SK-N-SH (cell line): ENCODE results near the gene OSBPL2. TPM values are rescaled to one million over a fixed set of nuclear protein-coding genes. Genes with fewer than 3 reads are reported as not detected.

Experiments used
- CTCF ChIA-PET: fragments of 300-600, 350-600 bp; formaldehyde crosslinking; extraction: SDS; loops from one replicate; lab custom pipeline; 2021; lab: Yijun Ruan, JAX
- POLR2A ChIA-PET: fragments of 350-600 bp; sonication (Branson Sonifier 250); formaldehyde crosslinking; extraction: SDS; loops from one replicate; lab custom pipeline; 2020; ENCODE audit warnings: antibody characterized with exemption, inconsistent platforms; lab: Yijun Ruan, JAX
- DNase-seq: peaks from one replicate; pipeline ENCODE4 v3.0.0; 2012
- H2AFZ ChIP-seq: fragments of 200-600 bp; sonication (generic); 2 replicates; pipeline ENCODE4 v1.8.1; 2016; ENCODE audit warnings: antibody characterized with exemption, mild to moderate bottlenecking, low read depth
- H3F3A ChIP-seq: fragments of 200-600 bp; sonication (generic); replicated peaks from 2 replicates; pipeline ENCODE3; 2016; ENCODE audit warnings: antibody characterized with exemption, mild to moderate bottlenecking; ENCODE audit not compliant: insufficient read depth
- H3K27ac ChIP-seq, 2 experiments: fragments of 200-500 bp in 1 of 2; fragments of 200-600 bp in 1 of 2; sonication (Bioruptor generic) in 1 of 2; sonication (generic), shearing (Covaris generic) in 1 of 2; 2 replicates each; pipeline versions ENCODE4 v1.5.1 to v1.6.1; 2014 to 2016; ENCODE audit warnings: low read depth in 2 of 2, inconsistent platforms in 1 of 2, low read length in 1 of 2, mild to moderate bottlenecking in 1 of 2, mixed read lengths in 1 of 2
- H3K27me3 ChIP-seq: fragments of 200-600 bp; sonication (generic), shearing (Covaris generic); 2 replicates; pipeline ENCODE4 v1.6.1; 2016; ENCODE audit warnings: mixed run types; ENCODE audit not compliant: insufficient read depth
- H3K36me3 ChIP-seq, 2 experiments: fragments of 200-500 bp in 1 of 2; fragments of 200-600 bp in 1 of 2; sonication (Bioruptor generic) in 1 of 2; sonication (generic) in 1 of 2; replicated peaks in 1 of 2; 2 replicates each; pipeline versions ENCODE3 to v1.5.1; 2014 to 2016; ENCODE audit warnings: low read length in 1 of 2, mild to moderate bottlenecking in 1 of 2; ENCODE audit not compliant: insufficient read depth in 2 of 2, control insufficient read depth in 1 of 2
- H3K4me1 ChIP-seq, 2 experiments: fragments of 200-500 bp in 1 of 2; fragments of 200-600 bp in 1 of 2; sonication (Bioruptor generic) in 1 of 2; sonication (generic), shearing (Covaris generic) in 1 of 2; 2 replicates each; pipeline versions ENCODE4 v1.5.1 to v1.6.1; 2014 to 2016; ENCODE audit warnings: low read depth in 1 of 2, low read length in 1 of 2, mixed run types in 1 of 2; ENCODE audit not compliant: insufficient read depth in 2 of 2, control insufficient read depth in 1 of 2
- H3K4me2 ChIP-seq: fragments of 200-600 bp; sonication (generic), shearing (Covaris generic); 2 replicates; pipeline ENCODE4 v1.6.1; 2017; ENCODE audit warnings: mixed run types
- H3K4me3 ChIP-seq, 2 experiments: fragments of 200-500 bp in 1 of 2; fragments of 200-600 bp in 1 of 2; sonication (Bioruptor generic) in 1 of 2; sonication (generic), shearing (Covaris generic) in 1 of 2; 2 replicates each; pipeline versions ENCODE4 v1.5.1 to v1.8.1; 2014 to 2016; ENCODE audit warnings: low read depth in 2 of 2, inconsistent platforms in 1 of 2, low read length in 1 of 2, mild to moderate bottlenecking in 1 of 2, mixed read lengths in 1 of 2, moderate library complexity in 1 of 2
- H3K79me2 ChIP-seq: fragments of 200-600 bp; sonication (generic); 2 replicates; pipeline ENCODE4 v1.8.1; 2017; ENCODE audit warnings: mild to moderate bottlenecking; ENCODE audit not compliant: insufficient read depth
- H3K9ac ChIP-seq: fragments of 200-600 bp; sonication (generic); 2 replicates; pipeline ENCODE4 v1.6.1; 2017; ENCODE audit warnings: mixed run types
- H3K9me2 ChIP-seq: fragments of 200-600 bp; sonication (generic); 2 replicates; pipeline ENCODE4 v1.6.1; 2017; ENCODE audit warnings: mixed run types
- H3K9me3 ChIP-seq: fragments of 200-600 bp; sonication (generic); 2 replicates; pipeline ENCODE4 v1.6.1; 2017; ENCODE audit warnings: mixed run types, mild to moderate bottlenecking, moderate library complexity
- H4K20me1 ChIP-seq: fragments of 200-600 bp; sonication (generic); 2 replicates; pipeline ENCODE4 v1.6.1; 2017; ENCODE audit warnings: mild to moderate bottlenecking, mixed run types; ENCODE audit not compliant: insufficient read depth
- ELF1 ChIP-seq: IDR thresholded peaks from 2 replicates; pipeline ENCODE4 v1.4.0; 2012
- FOSL2 ChIP-seq: IDR thresholded peaks from 2 replicates; pipeline ENCODE4 v1.4.0; 2012; ENCODE audit warnings: low read depth, mild to moderate bottlenecking, moderate library complexity, borderline replicate concordance
- FOXJ3 ChIP-seq: sonication (generic); formaldehyde crosslinking; IDR thresholded peaks from 2 replicates; pipeline ENCODE4 v1.5.1; 2020; ENCODE audit warnings: mild to moderate bottlenecking, missing genetic modification reagents
- FOXM1 ChIP-seq: IDR thresholded peaks from 2 replicates; pipeline ENCODE4 v1.4.0; 2012; ENCODE audit warnings: low read depth, mild to moderate bottlenecking
- GABPA ChIP-seq: IDR thresholded peaks from 2 replicates; pipeline ENCODE4 v1.4.0; 2012; ENCODE audit warnings: low read depth, mild to moderate bottlenecking
- GATA2 ChIP-seq: sonication (generic); formaldehyde crosslinking; IDR thresholded peaks from 2 replicates; pipeline ENCODE4 v1.5.0; 2020; ENCODE audit warnings: mild to moderate bottlenecking, missing genetic modification reagents
- JUND ChIP-seq: IDR thresholded peaks from 2 replicates; pipeline ENCODE4 v1.4.0; 2012
- POLR2AphosphoS5 ChIP-seq: IDR thresholded peaks from 2 replicates; pipeline ENCODE4 v1.6.1; 2012; ENCODE audit warnings: low read depth, low read length
- RAD21 ChIP-seq: IDR thresholded peaks from 2 replicates; pipeline ENCODE4 v1.6.1; 2012; ENCODE audit warnings: mild to moderate bottlenecking, low read length
- RFX5 ChIP-seq: IDR thresholded peaks from 2 replicates; pipeline ENCODE4 v1.6.1; 2012; ENCODE audit warnings: mild to moderate bottlenecking, improper control_type of control experiment, low read length
- RXRA ChIP-seq: IDR thresholded peaks from 2 replicates; pipeline ENCODE4 v1.4.0; 2012; ENCODE audit warnings: low read depth, mild to moderate bottlenecking, borderline replicate concordance
- SMC3 ChIP-seq: IDR thresholded peaks from 2 replicates; pipeline ENCODE4 v1.6.1; 2012; ENCODE audit warnings: low read depth, low read length, improper control_type of control experiment
- TAF1 ChIP-seq: IDR thresholded peaks from 2 replicates; pipeline ENCODE4 v1.6.1; 2012; ENCODE audit warnings: low read depth, mild to moderate bottlenecking, low read length, moderate library complexity, borderline replicate concordance
- TEAD4 ChIP-seq: IDR thresholded peaks from 2 replicates; pipeline ENCODE4 v1.4.0; 2012; ENCODE audit warnings: mild to moderate bottlenecking, borderline replicate concordance; ENCODE audit not compliant: insufficient read depth
- YY1 ChIP-seq: IDR thresholded peaks from 2 replicates; pipeline ENCODE4 v1.4.0; 2012; ENCODE audit warnings: low read depth, mild to moderate bottlenecking
- WGBS: methylation state at CpG from one replicate; pipeline ENCODE4 v1.1.6; 2017; ENCODE audit warnings: low lambda C conversion rate; 5-methylcytosine and 5-hydroxymethylcytosine counted together
- polyA plus RNA-seq, 3 experiments: library from polyadenylated mRNA; depleted of rRNA; stranded (reverse); fragments of >200 nt; gene quantifications; 2 replicates each; pipeline ENCODE4 v1.2.3, GENCODE V29; 2012
- TF ChIP-seq, protein P1 (sequence below): IDR thresholded peaks from 2 replicates; pipeline ENCODE4 v1.4.0; 2012; ENCODE audit warnings: low read depth
- TF ChIP-seq, protein P2 (sequence below): IDR thresholded peaks from 2 replicates; pipeline ENCODE4; 2012
- TF ChIP-seq, protein P3 (sequence below): IDR thresholded peaks from 2 replicates; pipeline ENCODE4 v1.4.0; 2012; ENCODE audit warnings: low read depth, borderline replicate concordance
- TF ChIP-seq, protein P4 (sequence below): IDR thresholded peaks from 2 replicates; pipeline ENCODE4 v1.4.0; 2012; ENCODE audit warnings: low read depth, borderline replicate concordance
- TF ChIP-seq, protein P5 (sequence below): fragments of 200-600 bp; sonication (generic); IDR thresholded peaks from 2 replicates; pipeline ENCODE4 v1.6.1; 2017; ENCODE audit warnings: antibody characterized with exemption, mild to moderate bottlenecking, moderate library complexity

Gene OSBPL2
- polyA plus RNA-seq, 1 of the 3 experiments (the other 2 are of a cell fraction) = 17.7 TPM

DNA sequence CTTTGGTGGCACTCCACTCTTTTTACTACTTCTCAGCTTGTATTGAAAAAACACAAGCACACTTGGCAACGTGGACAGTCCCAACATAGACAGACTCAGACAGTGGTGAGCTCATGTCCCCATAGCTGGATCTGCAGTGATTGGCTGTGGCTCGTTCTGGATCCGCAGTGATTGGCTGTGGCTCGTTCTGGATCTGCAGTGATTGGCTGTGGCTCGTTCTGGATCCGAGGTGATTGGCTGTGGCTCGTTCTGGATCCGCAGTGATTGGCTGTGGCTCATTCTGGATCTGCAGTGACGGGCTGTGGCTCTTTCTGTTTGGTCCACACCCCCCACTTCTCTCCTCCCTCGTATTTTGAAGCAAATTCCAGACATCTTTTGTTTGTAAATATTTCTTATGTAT is 28.0 kb downstream of the OSBPL2 start (continued):
- TF ChIP-seq, protein P1, sequence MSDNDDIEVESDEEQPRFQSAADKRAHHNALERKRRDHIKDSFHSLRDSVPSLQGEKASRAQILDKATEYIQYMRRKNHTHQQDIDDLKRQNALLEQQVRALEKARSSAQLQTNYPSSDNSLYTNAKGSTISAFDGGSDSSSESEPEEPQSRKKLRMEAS = no peak
- TF ChIP-seq, protein P2, sequence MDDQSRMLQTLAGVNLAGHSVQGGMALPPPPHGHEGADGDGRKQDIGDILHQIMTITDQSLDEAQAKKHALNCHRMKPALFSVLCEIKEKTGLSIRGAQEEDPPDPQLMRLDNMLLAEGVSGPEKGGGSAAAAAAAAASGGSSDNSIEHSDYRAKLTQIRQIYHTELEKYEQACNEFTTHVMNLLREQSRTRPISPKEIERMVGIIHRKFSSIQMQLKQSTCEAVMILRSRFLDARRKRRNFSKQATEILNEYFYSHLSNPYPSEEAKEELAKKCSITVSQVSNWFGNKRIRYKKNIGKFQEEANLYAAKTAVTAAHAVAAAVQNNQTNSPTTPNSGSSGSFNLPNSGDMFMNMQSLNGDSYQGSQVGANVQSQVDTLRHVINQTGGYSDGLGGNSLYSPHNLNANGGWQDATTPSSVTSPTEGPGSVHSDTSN = no peak
- TF ChIP-seq TAF1 = no peak
- no peak for TF ChIP-seq RFX5
- no peak for TF ChIP-seq FOXM1
- no peak for TF ChIP-seq JUND
- TF ChIP-seq, protein P3, sequence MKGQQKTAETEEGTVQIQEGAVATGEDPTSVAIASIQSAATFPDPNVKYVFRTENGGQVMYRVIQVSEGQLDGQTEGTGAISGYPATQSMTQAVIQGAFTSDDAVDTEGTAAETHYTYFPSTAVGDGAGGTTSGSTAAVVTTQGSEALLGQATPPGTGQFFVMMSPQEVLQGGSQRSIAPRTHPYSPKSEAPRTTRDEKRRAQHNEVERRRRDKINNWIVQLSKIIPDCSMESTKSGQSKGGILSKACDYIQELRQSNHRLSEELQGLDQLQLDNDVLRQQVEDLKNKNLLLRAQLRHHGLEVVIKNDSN = no peak

DNA sequence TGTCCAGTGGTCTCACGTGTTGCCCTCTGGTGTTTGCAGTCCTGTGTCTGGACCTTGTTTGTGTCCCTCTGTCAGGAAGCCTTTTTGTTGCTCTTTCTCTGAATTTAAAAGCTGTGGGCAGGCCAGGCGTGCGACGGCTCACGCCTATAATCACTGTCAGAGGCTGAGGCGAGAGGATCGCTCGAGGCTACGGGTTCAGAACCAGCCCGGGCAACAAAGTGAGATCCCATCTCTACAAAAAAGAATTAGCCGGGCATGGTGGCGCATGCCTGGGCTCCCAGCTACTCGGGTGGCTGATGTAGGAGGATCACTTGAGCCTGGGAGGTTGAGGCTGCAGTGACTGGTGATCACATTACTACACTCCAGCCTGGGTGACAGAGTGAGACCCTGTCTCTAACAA is 28.5 kb downstream of the OSBPL2 start:
- H3K9ac ChIP-seq = no peak overlapping the region
- no peak overlapping the region for H3K4me2 ChIP-seq
- CTCF ChIA-PET = no interaction called here
- H3K9me2 ChIP-seq = no peaks in the 10 kb centered on the region
- DNase-seq = no peak
- no peak overlapping the region for H3K27ac ChIP-seq
- no peaks in the 10 kb centered on the region for H3K79me2 ChIP-seq
- WGBS = 96% methylated on average over 13 of the region's 13 CpGs
- H4K20me1 ChIP-seq = no peaks in the 10 kb centered on the region
- H3K36me3 ChIP-seq = peaks cover 20 to 31% of the 10 kb centered on the region in 2 experiments
- H3K9me3 ChIP-seq = no peaks in the 10 kb centered on the region
- no peaks in the 10 kb centered on the region for H3F3A ChIP-seq
- H3K4me3 ChIP-seq = no peak overlapping the region
- no peaks in the 10 kb centered on the region for H3K4me1 ChIP-seq
- H2AFZ ChIP-seq = no peak overlapping the region
- TF ChIP-seq YY1 (no peak), FOSL2 (no peak), FOXJ3 (CRISPR knock-in tag) (no peak), RAD21 (no peak), TEAD4 (no peak)
- TF ChIP-seq, protein P2 = no peak
- TF ChIP-seq, all 33 proteins: peak for 0
- POLR2A ChIA-PET = no interaction called here
- H3K27me3 ChIP-seq = no peaks in the 10 kb centered on the region

DNA sequence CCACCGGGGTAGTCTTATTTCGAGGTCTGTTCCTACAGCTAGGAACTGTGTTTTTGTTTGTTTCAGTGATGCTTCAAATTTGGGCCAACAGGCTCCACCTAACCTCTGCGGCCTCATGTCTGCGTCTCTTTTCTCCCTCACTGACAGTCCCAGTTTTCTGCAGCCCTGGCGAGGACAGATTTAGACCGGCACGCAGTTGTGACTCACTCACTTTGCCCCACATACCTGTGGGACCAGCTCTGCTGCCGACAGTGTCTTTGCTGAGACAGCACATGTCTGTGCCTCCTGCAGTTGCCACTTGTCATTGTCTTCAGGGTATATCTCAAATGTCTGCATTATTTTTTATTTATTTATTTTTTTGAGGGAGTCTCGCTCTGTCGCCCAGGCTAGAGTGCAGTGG is 29.2 kb downstream of the OSBPL2 start:
- no peaks in the 10 kb centered on the region for H3K9me2 ChIP-seq
- peaks cover 20 to 33% of the 10 kb centered on the region in 2 experiments for H3K36me3 ChIP-seq
- no peaks in the 10 kb centered on the region for H3K27me3 ChIP-seq
- ChIA-PET CTCF (no interaction called here), POLR2A (no interaction called here)
- no peaks in the 10 kb centered on the region for H3K9me3 ChIP-seq
- no peaks in the 10 kb centered on the region for H4K20me1 ChIP-seq
- DNase-seq = no peak
- H3K4me2 ChIP-seq = no peak overlapping the region
- WGBS = 89% methylated on average over 10 of the region's 10 CpGs
- no peak overlapping the region for H2AFZ ChIP-seq
- H3K79me2 ChIP-seq = no peaks in the 10 kb centered on the region
- H3F3A ChIP-seq = no peaks in the 10 kb centered on the region
- H3K4me3 ChIP-seq = no peak overlapping the region
- no peaks in the 10 kb centered on the region for H3K4me1 ChIP-seq
- H3K9ac ChIP-seq = no peak overlapping the region
- H3K27ac ChIP-seq = no peak overlapping the region
- TF ChIP-seq GATA2 (CRISPR knock-in tag) (no peak), POLR2AphosphoS5 (no peak), ELF1 (no peak), FOXM1 (no peak), SMC3 (no peak), RXRA (no peak), GABPA (no peak)
- TF ChIP-seq, protein P4, sequence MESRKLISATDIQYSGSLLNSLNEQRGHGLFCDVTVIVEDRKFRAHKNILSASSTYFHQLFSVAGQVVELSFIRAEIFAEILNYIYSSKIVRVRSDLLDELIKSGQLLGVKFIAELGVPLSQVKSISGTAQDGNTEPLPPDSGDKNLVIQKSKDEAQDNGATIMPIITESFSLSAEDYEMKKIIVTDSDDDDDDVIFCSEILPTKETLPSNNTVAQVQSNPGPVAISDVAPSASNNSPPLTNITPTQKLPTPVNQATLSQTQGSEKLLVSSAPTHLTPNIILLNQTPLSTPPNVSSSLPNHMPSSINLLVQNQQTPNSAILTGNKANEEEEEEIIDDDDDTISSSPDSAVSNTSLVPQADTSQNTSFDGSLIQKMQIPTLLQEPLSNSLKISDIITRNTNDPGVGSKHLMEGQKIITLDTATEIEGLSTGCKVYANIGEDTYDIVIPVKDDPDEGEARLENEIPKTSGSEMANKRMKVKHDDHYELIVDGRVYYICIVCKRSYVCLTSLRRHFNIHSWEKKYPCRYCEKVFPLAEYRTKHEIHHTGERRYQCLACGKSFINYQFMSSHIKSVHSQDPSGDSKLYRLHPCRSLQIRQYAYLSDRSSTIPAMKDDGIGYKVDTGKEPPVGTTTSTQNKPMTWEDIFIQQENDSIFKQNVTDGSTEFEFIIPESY = no peak
- TF ChIP-seq, protein P3 = no peak
- TF ChIP-seq, protein P5, sequence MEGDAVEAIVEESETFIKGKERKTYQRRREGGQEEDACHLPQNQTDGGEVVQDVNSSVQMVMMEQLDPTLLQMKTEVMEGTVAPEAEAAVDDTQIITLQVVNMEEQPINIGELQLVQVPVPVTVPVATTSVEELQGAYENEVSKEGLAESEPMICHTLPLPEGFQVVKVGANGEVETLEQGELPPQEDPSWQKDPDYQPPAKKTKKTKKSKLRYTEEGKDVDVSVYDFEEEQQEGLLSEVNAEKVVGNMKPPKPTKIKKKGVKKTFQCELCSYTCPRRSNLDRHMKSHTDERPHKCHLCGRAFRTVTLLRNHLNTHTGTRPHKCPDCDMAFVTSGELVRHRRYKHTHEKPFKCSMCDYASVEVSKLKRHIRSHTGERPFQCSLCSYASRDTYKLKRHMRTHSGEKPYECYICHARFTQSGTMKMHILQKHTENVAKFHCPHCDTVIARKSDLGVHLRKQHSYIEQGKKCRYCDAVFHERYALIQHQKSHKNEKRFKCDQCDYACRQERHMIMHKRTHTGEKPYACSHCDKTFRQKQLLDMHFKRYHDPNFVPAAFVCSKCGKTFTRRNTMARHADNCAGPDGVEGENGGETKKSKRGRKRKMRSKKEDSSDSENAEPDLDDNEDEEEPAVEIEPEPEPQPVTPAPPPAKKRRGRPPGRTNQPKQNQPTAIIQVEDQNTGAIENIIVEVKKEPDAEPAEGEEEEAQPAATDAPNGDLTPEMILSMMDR = no peak
